Smooth muscle cell (in vitro differentiated cells): ENCODE measurements around the gene TUBA8. TPM values are rescaled to one million over a fixed set of nuclear protein-coding genes. Genes with fewer than 3 reads are reported as not detected.
"Not testable (repeated sequence)": the region's sequence is repeated elsewhere in the genome, so short reads cannot be mapped to it uniquely, and the experiment has no call there.

ENCODE experiments used
- DNase-seq: peaks from one replicate; lab custom pipeline; 2025; ENCODE audit not compliant: unreplicated experiment; lab: John Stamatoyannopoulos, UW
- H2AFZ ChIP-seq: fragments of 200-600 bp; sonication (generic); 2 replicates; pipeline ENCODE4 v1.6.0; 2016; ENCODE audit warnings: antibody characterized with exemption, low read depth, mild to moderate bottlenecking
- H3F3A ChIP-seq: fragments of 200-600 bp; sonication (generic); 2 replicates; pipeline ENCODE4 v1.6.0; 2017; ENCODE audit warnings: antibody characterized with exemption, low read depth
- H3K27ac ChIP-seq: fragments of 200-600 bp; sonication (generic); 2 replicates; pipeline ENCODE4 v1.5.1; 2016; ENCODE audit warnings: low read depth, mild to moderate bottlenecking
- H3K27me3 ChIP-seq: fragments of 200-600 bp; sonication (generic); 2 replicates; pipeline ENCODE4 v1.6.1; 2016; ENCODE audit warnings: low read depth, mild to moderate bottlenecking
- H3K36me3 ChIP-seq: fragments of 200-600 bp; sonication (generic); 2 replicates; pipeline ENCODE4 v1.5.1; 2016; ENCODE audit warnings: low read depth
- H3K4me1 ChIP-seq: fragments of 200-600 bp; sonication (generic); 2 replicates; pipeline ENCODE4 v1.5.1; 2016; ENCODE audit warnings: low read depth
- H3K4me2 ChIP-seq: fragments of 200-600 bp; sonication (generic); 2 replicates; pipeline ENCODE4 v1.6.0; 2016; ENCODE audit warnings: mild to moderate bottlenecking
- H3K4me3 ChIP-seq: fragments of 200-600 bp; sonication (generic); 2 replicates; pipeline ENCODE4 v1.5.1; 2016; ENCODE audit warnings: mild to moderate bottlenecking
- H3K79me2 ChIP-seq: fragments of 200-600 bp; sonication (generic); 2 replicates; pipeline ENCODE4 v1.6.0; 2016; ENCODE audit warnings: low read depth, mild to moderate bottlenecking
- H3K9ac ChIP-seq: fragments of 200-600 bp; sonication (generic); 2 replicates; pipeline ENCODE4 v1.6.0; 2016; ENCODE audit warnings: low read depth
- H3K9me3 ChIP-seq: fragments of 200-600 bp; sonication (generic); replicated peaks from 2 replicates; pipeline ENCODE4 v1.5.1; 2016; ENCODE audit warnings: low read depth
- H4K20me1 ChIP-seq: fragments of 200-600 bp; sonication (generic); 2 replicates; pipeline ENCODE4 v1.6.0; 2016; ENCODE audit warnings: low read depth
- WGBS: methylation state at CpG from one replicate; pipeline ENCODE4 v1.1.7; 2016; ENCODE audit warnings: low lambda C conversion rate; 5-methylcytosine and 5-hydroxymethylcytosine counted together
- polyA plus RNA-seq: library from polyadenylated mRNA; unstranded; fragments of >200 nt; fragmentation: Nextera tagmentation; extraction: Ambion mirVana; gene quantifications from 2 replicates; pipeline ENCODE4 v1.2.1, GENCODE V29; 2016
- total RNA-seq: library from RNA; depleted of rRNA; stranded (reverse); fragments of >200 nt; gene quantifications from 2 replicates; pipeline ENCODE4 v1.2.3, GENCODE V29; 2014
- TF ChIP-seq, protein P1 (sequence below): fragments of 200-600 bp; sonication (generic); IDR thresholded peaks from 2 replicates; pipeline ENCODE4 v1.5.1; 2017; ENCODE audit warnings: borderline replicate concordance, mild to moderate bottlenecking, antibody characterized with exemption; ENCODE audit not compliant: insufficient read depth, poor library complexity, severe bottlenecking

The TUBA8 gene
- total and polyA plus RNA-seq, 2 experiments from 2014 or later = 0.40 to 0.55 TPM

DNA sequence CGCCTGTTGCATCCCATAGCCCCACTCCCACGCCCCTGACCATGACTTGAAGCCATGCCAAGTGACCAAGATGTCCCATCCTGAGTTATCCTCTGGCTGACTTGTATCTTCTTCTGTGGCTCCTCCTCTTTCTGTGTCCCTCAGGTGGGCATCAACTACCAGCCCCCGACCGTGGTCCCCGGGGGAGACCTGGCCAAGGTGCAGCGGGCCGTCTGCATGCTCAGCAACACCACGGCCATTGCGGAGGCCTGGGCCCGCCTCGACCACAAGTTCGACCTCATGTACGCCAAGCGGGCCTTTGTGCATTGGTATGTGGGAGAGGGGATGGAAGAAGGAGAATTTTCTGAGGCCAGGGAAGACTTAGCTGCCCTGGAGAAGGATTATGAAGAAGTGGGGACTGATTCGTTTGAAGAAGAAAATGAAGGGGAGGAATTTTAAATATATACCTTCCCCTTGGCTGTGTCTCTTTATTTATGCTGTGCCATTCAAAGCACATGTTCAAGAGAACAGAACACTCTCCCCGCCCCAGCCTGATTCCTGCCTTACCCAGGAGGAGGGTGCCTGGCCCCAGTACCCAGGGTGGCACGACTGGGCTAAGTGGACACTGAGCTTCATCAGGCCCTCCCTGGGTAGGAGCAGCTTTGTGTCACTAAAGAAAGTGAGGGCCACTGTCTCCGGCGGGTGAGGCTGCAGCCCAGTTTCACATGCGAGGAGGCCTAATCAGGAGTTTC lies 20.3 kb downstream of the TUBA8 start:
- 94% methylated on average over 20 of the region's 20 CpGs for WGBS
- Histone ChIP-seq H4K20me1 (no peaks in the 10 kb centered on the region), H3K4me3 (no peak overlapping the region), H3K9me3 (no peaks in the 10 kb centered on the region), H3F3A (no peaks in the 10 kb centered on the region), H3K4me1 (no peaks in the 10 kb centered on the region), H3K4me2 (no peak overlapping the region), H3K79me2 (no peaks in the 10 kb centered on the region), H3K9ac (no peak overlapping the region), H3K27me3 (no peaks in the 10 kb centered on the region), H3K27ac (no peak overlapping the region), H3K36me3 (no peaks in the 10 kb centered on the region), H2AFZ (no peak overlapping the region)
- no peak for DNase-seq
- TF ChIP-seq, protein P1, sequence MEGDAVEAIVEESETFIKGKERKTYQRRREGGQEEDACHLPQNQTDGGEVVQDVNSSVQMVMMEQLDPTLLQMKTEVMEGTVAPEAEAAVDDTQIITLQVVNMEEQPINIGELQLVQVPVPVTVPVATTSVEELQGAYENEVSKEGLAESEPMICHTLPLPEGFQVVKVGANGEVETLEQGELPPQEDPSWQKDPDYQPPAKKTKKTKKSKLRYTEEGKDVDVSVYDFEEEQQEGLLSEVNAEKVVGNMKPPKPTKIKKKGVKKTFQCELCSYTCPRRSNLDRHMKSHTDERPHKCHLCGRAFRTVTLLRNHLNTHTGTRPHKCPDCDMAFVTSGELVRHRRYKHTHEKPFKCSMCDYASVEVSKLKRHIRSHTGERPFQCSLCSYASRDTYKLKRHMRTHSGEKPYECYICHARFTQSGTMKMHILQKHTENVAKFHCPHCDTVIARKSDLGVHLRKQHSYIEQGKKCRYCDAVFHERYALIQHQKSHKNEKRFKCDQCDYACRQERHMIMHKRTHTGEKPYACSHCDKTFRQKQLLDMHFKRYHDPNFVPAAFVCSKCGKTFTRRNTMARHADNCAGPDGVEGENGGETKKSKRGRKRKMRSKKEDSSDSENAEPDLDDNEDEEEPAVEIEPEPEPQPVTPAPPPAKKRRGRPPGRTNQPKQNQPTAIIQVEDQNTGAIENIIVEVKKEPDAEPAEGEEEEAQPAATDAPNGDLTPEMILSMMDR = no peak

DNA sequence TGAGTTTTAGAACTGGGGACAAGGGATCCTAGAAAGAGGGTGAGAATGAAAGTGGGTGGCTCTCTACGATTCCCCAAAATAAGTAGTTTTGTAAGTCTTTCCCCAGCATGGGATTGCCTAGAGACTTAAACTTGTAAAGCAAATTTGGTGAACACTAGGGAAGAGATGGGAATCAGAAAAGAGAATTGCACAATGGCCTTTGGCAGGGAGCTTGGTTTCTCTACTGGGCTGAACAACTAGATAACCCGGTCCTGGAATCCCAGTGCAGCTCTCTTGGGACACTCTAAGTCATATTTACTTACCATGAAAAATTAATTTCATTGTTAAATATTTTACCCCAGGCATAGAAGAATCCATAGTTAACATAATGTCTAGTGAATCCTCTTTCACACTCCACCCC lies 22.8 kb downstream of the TUBA8 start:
- DNase-seq = no peak
- Histone ChIP-seq H3K79me2 (no peaks in the 10 kb centered on the region), H3K4me2 (no peak overlapping the region), H3K27me3 (no peaks in the 10 kb centered on the region), H3K9me3 (no peaks in the 10 kb centered on the region), H2AFZ (no peak overlapping the region), H3K4me3 (no peak overlapping the region), H3F3A (no peaks in the 10 kb centered on the region), H3K27ac (no peak overlapping the region), H4K20me1 (no peaks in the 10 kb centered on the region), H3K4me1 (no peaks in the 10 kb centered on the region), H3K9ac (no peak overlapping the region), H3K36me3 (no peaks in the 10 kb centered on the region)
- TF ChIP-seq, protein P1 = no peak
- WGBS = 96% methylated on average over 2 of the region's 2 CpGs

DNA sequence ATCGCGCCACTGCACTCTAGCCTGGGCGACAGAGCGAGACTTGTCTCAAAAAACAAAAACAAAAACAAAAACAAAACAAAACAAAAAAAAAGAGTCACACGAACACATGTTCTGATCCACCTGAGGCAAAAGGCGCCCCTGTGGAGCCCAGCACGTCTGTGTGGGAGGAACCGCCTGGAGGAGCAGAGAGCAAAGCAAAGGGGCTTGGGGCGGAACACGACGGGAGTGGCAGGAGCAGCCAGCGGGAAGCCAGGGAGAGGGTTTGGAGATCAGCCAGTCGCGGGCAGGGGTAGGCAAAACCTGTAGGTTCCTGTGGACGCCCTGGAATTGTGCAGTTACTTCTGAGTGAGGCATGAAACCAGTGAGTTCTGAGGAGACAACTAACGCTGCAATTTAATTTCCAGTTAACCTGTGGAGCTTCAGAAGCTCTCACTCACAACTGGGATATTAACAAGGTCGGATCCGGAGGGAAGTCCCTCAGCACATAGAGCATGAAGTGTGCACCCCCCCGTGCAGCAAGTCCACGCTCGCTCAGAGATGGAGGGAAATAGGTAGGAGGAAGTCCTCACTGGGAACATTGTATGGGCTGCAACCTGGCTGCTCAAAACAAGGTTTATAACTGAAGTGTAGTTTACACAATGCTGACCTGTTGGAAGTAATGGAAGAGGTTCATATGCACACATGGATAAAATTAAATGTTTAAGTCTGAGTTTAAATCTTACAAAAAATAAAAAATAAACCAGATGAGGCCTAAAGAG lies 26.1 kb downstream of the TUBA8 start:
- Histone ChIP-seq H3K27ac (no peak overlapping the region), H3K9ac (no peak overlapping the region), H2AFZ (no peak overlapping the region), H3K36me3 (no peaks in the 10 kb centered on the region), H3F3A (no peaks in the 10 kb centered on the region), H3K27me3 (no peaks in the 10 kb centered on the region), H3K4me2 (no peak overlapping the region), H3K79me2 (no peaks in the 10 kb centered on the region), H4K20me1 (no peaks in the 10 kb centered on the region), H3K4me1 (no peaks in the 10 kb centered on the region), H3K9me3 (no peaks in the 10 kb centered on the region), H3K4me3 (no peak overlapping the region)
- TF ChIP-seq, protein P1 = no peak
- WGBS = 88% methylated on average over 21 of the region's 21 CpGs
- no peak for DNase-seq

DNA sequence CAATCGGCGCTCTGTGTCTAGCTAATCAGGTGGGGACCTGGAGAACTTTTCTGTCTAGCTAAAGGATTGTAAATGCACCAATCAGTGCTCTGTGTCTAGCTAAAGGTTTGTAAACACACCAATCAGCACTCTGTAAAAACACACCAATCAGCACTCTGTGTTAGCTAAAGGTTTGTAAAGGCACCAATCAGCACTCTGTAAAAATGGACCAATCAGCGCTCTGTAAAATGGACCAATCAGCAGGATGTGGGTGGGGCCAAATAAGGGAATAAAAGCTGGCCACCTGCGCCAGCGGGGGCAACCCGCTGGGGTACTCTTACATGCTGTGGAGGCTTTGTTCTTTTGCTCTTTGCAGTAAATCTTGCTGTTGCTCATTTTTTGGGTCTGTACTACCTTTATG lies 30.4 kb downstream of the TUBA8 start:
- H3F3A ChIP-seq, H3K9ac ChIP-seq, H3K27me3 ChIP-seq, H3K27ac ChIP-seq, H3K4me3 ChIP-seq, DNase-seq, H2AFZ ChIP-seq, H3K4me2 ChIP-seq, H3K4me1 ChIP-seq, H3K79me2 ChIP-seq, H3K36me3 ChIP-seq, H4K20me1 ChIP-seq, H3K9me3 ChIP-seq: not testable (repeated sequence)
- 96% methylated on average over 6 of the region's 6 CpGs for WGBS
